Measurements from ENCODE around the gene MKI67. TPM values are rescaled to one million over a fixed set of nuclear protein-coding genes. Genes with fewer than 3 reads are reported as not detected.

The MKI67 gene
- total and polyA plus RNA-seq, 2 donors from 2014 or later: 0.04 to 2.4 TPM

DNA sequence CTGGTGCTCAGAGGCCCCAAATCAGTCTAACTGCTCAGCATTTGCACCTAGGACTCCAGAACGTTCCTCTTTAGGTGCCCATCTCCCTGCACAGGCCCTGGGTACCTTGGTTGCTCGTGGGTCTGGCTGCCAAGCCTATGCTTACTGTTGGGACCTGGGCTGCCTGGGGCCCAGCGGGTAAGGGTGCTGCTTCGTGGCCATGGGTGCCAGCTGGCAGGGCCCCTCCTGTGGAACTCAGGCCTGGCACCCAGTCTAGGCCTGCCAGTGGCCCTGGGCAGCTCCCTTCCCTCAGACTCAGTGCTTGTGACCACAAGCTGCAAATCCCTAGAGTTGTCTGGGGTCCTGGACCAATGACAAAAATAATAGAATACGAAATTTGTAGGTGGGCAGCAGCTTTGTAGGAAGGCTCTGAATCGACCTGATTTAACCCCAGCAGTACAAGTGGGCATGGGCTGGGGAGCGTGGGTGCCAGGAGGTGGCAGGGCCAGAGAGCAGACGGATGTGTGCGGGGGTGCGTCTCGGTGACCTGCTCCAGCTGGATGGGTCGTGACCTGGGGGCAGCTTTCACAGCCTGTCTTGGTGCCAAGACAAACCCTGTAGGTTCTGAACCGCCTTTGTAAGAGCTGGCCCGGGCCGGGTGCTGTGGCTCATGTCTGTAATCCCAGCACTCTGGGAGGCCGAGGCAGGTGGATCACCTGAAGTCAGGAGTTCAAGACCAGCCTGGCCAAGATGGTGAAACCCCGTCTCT is 69.7 kb downstream of the MKI67 start:
- H3K9ac ChIP-seq (ENCODE audit: low read length in 3 of 3): no peak overlapping the region
- no peak overlapping the region for H3K27ac ChIP-seq (ENCODE audit: low read depth in 2 of 2, low read length in 2 of 2)
- no peak overlapping the region for H3K4me3 ChIP-seq (ENCODE audit: low read length in 3 of 3)
- intact Hi-C loops (cut with DNase I): no loop called here
- peaks cover 0 to 2% (median 0%) of the 10 kb centered on the region in 3 donors for H3K36me3 ChIP-seq (ENCODE audit: control insufficient read depth in 2 of 3, insufficient read depth in 3 of 3, low read length in 3 of 3)
- no peak for FAIRE-seq
- H3K4me1 ChIP-seq (ENCODE audit: control insufficient read depth in 2 of 3, insufficient read depth in 2 of 3, low read depth in 1 of 3, low read length in 3 of 3): no peaks in the 10 kb centered on the region
- H3K27me3 ChIP-seq (ENCODE audit: control insufficient read depth, insufficient read depth, low read length): no peaks in the 10 kb centered on the region
- H3K9me3 ChIP-seq (ENCODE audit: control insufficient read depth in 2 of 3, insufficient read depth in 1 of 3, low read length in 3 of 3): no peaks in the 10 kb centered on the region
- TF ChIP-seq, protein P1, sequence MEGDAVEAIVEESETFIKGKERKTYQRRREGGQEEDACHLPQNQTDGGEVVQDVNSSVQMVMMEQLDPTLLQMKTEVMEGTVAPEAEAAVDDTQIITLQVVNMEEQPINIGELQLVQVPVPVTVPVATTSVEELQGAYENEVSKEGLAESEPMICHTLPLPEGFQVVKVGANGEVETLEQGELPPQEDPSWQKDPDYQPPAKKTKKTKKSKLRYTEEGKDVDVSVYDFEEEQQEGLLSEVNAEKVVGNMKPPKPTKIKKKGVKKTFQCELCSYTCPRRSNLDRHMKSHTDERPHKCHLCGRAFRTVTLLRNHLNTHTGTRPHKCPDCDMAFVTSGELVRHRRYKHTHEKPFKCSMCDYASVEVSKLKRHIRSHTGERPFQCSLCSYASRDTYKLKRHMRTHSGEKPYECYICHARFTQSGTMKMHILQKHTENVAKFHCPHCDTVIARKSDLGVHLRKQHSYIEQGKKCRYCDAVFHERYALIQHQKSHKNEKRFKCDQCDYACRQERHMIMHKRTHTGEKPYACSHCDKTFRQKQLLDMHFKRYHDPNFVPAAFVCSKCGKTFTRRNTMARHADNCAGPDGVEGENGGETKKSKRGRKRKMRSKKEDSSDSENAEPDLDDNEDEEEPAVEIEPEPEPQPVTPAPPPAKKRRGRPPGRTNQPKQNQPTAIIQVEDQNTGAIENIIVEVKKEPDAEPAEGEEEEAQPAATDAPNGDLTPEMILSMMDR (IDR thresholded peaks at IDR 0.05; ENCODE audit: borderline replicate concordance, extremely low read depth, insufficient read depth): no peak
- peak in 1 of 5 donors; percentile 61 for DNase-seq

DNA sequence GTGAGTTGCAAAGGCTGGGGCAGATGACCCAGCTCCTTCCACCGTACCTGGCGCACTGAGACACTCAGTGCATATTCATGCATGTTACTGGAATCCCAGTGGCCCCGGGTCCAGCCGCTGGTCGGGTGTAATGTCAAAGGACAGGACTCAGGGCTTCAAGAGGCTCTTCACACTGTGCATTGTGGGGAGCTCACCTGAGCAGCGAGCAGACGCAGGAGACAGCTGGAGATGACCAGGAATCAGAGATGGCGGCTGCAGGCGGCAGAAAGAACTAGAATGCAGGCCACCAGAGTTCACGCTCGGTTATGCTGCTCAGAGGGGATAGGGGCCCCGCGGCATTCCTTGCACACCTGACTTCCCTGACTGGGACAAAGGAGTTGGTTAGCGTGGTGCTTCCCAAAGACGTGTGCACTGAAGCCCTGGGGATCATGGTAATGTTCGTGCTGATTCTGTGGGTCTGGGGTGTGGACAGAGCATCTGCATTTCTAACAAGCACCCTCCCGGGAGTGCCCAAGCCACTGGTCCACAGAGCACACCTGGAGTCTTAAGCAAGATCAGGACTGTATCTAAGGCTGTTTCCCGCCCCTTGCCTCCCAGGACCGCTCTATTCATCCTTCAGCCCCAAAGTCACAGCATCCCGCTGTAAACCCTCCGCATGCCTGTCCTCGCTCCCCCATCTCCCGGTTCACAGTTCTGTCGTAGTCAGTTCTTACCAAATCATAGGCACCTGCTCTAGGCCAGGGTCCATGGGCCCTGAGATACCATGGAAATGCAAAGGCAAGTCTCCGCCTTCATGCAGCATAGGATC is 71.0 kb downstream of the MKI67 start:
- Histone ChIP-seq H3K9me3 (ENCODE audit: control insufficient read depth in 2 of 3, insufficient read depth in 1 of 3, low read length in 3 of 3) (no peaks in the 10 kb centered on the region), H3K27ac (ENCODE audit: low read depth in 2 of 2, low read length in 2 of 2) (no peak overlapping the region), H3K4me1 (ENCODE audit: control insufficient read depth in 2 of 3, insufficient read depth in 2 of 3, low read depth in 1 of 3, low read length in 3 of 3) (no peaks in the 10 kb centered on the region), H3K9ac (ENCODE audit: low read length in 3 of 3) (no peak overlapping the region), H3K4me3 (ENCODE audit: low read length in 3 of 3) (no peak overlapping the region), H3K36me3 (ENCODE audit: control insufficient read depth in 2 of 3, insufficient read depth in 3 of 3, low read length in 3 of 3) (peaks cover 0 to 2% (median 0%) of the 10 kb centered on the region in 3 donors), H3K27me3 (ENCODE audit: control insufficient read depth, insufficient read depth, low read length) (no peaks in the 10 kb centered on the region)
- peak in 1 of 5 donors; percentile 39 for DNase-seq
- FAIRE-seq: no peak
- TF ChIP-seq, protein P1 (IDR thresholded peaks at IDR 0.05; ENCODE audit: borderline replicate concordance, extremely low read depth, insufficient read depth): no peak
- intact Hi-C loops (cut with DNase I): no loop called here

DNA sequence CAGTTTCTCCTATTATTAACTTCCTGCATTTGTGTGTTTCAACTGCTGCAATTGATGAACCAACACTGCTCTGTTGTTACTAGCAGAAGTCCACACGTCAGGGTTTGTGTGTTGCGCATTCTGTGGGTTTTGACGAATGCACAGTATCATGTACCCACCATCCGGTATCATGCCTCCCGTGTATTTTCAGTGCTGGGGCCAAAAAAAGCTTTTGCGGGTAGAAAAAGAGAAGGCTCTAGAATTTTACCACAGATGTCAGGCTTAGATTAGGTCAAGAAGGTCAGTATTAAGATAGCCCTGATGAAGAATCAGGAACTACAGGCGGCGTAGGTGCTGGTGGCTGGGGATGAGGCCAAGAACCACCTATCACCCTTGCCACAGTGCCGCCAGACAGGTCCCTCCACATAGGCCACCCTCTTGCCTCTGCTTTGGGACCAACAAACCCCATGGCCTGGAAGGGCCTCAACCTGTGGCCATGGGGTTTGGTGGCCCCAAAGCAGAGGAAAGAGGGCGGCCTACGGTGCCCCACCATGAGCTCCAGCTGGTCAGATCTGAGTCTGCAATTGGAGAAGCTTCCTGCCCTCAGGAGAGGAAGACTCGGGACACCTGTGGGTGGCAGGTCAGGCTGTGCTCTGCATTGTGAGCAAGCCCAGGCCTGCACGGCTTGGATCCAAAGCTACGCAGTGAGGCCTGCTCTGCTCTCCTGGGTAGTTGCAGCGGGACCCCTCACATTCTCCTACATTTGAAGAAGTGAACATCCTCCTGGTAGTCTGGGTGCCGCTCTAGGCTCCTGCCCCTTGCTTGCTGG is 71.9 kb downstream of the MKI67 start:
- H3K36me3 ChIP-seq (ENCODE audit: control insufficient read depth in 2 of 3, insufficient read depth in 3 of 3, low read length in 3 of 3): no peaks in the 10 kb centered on the region
- no peak for FAIRE-seq

More for the DNA sequence above, 71.9 kb downstream of the MKI67 start:
- Histone ChIP-seq H3K27me3 (ENCODE audit: control insufficient read depth, insufficient read depth, low read length) (no peaks in the 10 kb centered on the region), H3K4me1 (ENCODE audit: control insufficient read depth in 2 of 3, insufficient read depth in 2 of 3, low read depth in 1 of 3, low read length in 3 of 3) (no peaks in the 10 kb centered on the region), H3K9me3 (ENCODE audit: control insufficient read depth in 2 of 3, insufficient read depth in 1 of 3, low read length in 3 of 3) (no peaks in the 10 kb centered on the region), H3K27ac (ENCODE audit: low read depth in 2 of 2, low read length in 2 of 2) (no peak overlapping the region), H3K9ac (ENCODE audit: low read length in 3 of 3) (no peak overlapping the region), H3K4me3 (ENCODE audit: low read length in 3 of 3) (no peak overlapping the region)
- intact Hi-C loops (cut with DNase I): no loop called here
- peak in 1 of 5 donors; percentile 10 for DNase-seq
- TF ChIP-seq, protein P1 (IDR thresholded peaks at IDR 0.05; ENCODE audit: borderline replicate concordance, extremely low read depth, insufficient read depth): no peak
